ENCODE data around the gene PHF20.
"Not testable (repeated sequence)": the region's sequence is repeated elsewhere in the genome, so short reads cannot be mapped to it uniquely, and the experiment has no call there.

Gene PHF20

GRCh38 chr20:35888657-35889056 lies 116.8 kb downstream of the PHF20 start:
- DNase-seq, result no peak

GRCh38 chr20:35891375-35891774 lies 119.6 kb downstream of the PHF20 start:
- DNase-seq, result no peak

DNA sequence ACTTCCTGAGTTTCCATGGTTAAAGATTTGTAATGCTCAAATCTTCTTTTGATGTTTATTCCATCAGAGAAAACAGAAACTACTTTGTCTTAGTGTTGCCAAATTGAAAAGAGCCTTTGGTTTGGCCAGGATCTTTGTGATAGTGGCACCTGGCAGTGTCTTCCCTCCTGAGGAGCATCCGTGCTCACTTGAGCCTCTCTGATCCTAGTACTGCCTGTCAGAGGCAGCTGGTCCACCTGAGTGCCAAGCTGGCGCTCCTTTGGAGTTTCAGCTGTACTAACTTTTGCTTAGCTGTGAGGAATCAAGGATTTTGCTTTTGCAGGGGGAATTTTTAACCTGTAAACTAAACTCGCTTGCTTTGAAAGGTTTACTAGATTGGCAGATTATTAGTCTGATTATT lies 121.1 kb downstream of the PHF20 start:
- no peak for DNase-seq

GRCh38 chr20:35893942-35894341 lies 122.1 kb downstream of the PHF20 start:
- DNase-seq, result no peak

- DNase-seq, result not testable (repeated sequence)
Observed at GRCh38 chr20:35895516-35895915, 123.7 kb downstream of the PHF20 start.

DNA sequence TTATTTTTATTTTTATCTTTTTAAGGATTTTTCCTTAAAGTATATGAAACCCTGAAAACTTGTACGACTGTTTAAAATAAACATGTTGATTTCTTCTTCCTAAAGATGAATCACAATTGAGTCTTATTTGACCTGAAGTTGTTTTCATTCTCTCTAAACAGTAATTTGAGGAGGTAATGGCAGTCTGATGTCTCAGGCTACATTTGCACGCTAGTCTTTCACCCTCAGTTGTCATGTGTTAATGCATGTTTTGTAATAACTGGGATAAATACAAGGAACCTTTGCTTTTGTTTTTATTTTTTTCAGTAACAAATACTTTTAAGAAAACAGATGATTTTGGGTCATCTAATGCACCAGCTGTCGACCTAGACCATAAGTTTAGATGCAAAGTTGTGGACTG lies 127.2 kb downstream of the PHF20 start:
- DNase-seq, result no peak

- not testable (repeated sequence) for DNase-seq
Observed at GRCh38 chr20:35901230-35901629, 129.4 kb downstream of the PHF20 start.

DNA sequence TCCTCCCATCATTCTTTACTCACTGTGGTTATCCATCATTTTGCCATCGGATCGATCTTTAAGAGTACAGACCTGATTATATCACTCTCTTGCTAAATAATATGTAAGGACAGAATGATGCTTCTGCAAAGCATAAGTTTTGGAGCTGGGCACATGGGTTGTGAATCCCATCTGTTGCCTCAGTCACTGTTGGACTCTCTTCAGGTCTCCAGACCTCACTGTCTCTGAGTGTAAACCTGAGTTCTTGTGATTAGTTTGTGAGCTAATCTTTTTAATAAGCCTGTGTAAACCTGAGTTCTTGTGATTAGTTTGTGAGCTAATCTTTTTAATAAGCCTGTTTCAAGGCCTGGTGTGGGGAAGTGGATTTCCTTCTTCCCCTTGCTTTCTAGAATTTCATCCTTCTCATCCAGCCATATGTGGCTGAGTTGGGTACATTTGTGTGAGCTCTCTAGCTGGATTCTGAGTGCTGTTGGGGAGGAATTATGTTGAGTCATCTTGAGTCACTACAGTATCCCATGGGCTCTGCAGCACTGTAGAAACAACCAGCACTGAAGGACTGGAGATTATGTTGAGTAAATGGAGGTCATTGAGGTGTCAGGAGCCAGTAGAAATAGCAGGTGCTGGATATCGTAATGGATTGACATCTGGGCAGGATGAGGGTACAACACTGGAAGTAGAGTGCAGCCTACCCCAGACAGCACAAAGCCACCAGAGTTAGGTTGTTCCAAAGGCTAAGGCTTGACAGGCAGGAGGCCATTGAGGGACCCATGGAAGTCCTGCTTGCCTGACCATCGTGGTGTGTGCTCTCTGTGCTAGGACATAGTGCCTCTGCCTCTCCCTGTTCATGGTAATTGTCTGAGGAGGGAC lies 130.1 kb downstream of the PHF20 start:
- no peak for DNase-seq

DNA sequence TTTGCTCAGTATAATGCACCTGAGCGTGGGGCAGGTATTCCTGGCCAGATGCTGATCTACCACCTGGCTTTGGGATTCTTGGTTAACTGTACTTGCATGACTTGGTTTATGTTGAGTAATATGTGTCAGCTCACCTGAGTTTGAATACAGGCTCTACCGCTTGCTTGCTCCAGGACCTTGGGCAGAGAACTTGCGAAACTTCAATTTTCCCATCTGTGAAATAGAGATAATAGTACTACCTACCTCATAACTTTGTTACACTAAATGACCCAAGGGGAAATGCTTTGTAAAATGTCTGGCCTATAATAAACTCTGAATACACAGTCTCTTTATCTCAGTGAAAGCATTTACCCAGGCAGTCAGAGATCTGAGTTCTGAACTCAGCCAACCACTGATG lies 130.7 kb downstream of the PHF20 start:
- DNase-seq, result no peak

GRCh38 chr20:35903843-35904242 lies 132.0 kb downstream of the PHF20 start:
- DNase-seq, result no peak

DNA sequence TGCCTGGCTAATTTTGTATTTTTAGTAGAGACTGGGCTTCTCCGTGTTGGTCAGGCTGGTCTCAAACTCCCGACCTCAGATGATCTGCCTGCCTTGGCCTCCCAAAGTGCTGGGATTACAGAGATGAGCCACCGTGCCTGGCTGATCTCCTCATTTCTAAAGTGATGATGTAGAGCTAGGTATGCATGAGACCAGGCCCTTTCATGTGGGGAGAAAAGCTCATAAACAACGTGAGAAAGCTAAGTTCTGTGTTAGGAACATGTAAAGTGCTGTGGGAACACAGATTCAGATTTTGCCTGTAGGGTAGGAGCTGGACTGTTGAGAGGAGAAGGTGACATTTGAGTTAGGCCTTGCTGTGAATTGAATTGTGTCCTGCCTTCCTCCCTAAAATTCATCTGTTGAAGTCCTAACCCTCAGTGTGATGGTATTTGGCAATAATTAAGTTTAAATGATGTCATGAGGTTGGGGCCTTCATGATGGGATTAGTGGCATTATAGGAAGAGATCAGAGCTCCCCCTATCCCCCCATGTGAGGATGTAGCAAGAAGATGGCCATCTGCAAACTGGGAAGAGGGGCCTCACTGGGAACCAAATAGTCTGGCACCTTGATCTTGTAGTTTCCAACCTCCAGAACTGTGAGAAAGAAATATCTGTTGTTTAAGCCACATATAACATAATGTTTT lies 133.3 kb downstream of the PHF20 start:
- DNase-seq, result no peak

GRCh38 chr20:35907017-35907701 lies 135.3 kb downstream of the PHF20 start:
- no peak for DNase-seq

- DNase-seq, result no peak
Observed at GRCh38 chr20:35908007-35908406, 136.2 kb downstream of the PHF20 start.

GRCh38 chr20:35909176-35909575 lies 137.4 kb downstream of the PHF20 start:
- no peak for DNase-seq

DNA sequence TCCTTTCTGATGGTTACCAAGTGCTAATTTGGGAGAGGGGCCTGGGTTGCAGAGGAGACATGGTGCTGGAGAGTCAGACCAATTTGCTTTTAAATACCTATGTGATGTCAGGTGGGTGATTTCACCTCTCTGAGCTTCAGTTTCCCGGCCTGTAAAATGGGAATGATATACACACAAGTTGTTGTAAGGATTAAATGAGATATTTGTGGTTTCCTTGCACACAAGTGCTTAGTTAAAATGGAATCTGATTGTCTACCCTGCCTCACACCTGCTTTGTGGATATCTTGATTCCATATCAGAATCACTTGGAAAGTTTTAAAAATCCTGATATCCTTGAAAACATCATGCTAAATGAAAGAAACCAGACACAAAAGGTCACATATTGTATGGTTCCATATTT lies 138.0 kb downstream of the PHF20 start:
- no peak for DNase-seq

- DNase-seq, result no peak
Observed at GRCh38 chr20:35910254-35910653, 138.4 kb downstream of the PHF20 start.

DNA sequence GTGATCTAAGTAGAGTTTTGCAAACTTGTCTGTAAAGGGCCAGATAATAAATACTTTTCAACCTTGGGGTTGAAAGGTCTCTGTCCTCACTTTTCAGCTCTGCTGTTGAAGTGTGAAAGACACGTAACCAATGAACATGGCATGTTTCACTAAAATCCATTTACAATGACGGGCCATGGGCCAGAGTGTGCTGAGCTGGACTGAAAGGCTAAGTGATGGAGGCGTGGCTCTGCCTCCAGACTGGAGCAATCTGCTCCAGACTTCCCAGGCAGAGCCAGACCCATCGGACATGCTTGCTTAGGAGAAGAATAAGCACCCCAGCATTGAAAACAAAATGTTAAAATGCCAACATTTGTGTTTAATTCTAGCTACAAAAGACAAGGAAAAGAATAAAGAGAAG lies 141.1 kb downstream of the PHF20 start:
- DNase-seq, result no peak

DNA sequence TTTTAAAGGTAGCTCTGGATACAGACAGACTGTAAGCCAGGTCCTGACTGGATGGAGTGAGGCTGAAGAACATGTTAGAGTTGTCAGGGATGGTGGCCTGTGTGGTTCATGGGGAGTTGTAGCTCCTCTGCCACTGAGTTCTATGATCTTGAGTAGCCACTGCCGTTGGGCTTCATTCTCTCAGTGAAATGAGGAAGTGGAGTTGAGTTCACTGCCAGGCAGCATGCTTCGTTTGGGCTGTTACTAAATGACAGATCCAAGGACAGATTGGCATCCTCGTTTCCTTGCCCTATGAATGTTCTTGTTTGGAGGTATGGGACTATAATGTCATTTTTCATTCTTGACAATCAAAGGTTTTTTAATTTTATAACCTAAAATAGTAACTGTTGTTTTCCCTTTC lies 145.3 kb downstream of the PHF20 start:
- no peak for DNase-seq

- no peak for DNase-seq
Observed at GRCh38 chr20:35918021-35918420, 146.2 kb downstream of the PHF20 start.

GRCh38 chr20:35920523-35920922 lies 148.7 kb downstream of the PHF20 start:
- DNase-seq, result no peak

DNA sequence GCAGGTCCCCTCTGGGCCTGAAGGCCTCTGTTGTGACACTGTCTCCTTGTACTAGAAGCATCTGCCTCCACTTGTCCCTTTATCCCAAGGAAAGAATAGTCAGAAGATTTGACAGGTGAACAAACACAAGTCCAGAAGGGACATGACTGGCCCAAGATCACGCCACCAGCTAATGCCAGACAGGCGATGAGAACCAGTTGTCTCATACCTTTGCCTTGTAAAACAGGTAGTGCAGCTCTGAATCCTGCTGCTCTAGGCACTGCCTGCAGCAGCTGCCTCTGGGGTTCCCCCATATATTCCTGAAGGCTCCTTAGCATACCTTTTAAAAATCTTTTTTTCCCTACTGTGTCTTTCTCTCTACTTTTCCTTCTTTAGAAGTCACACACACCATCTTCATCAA lies 157.5 kb downstream of the PHF20 start:
- no peak for DNase-seq

- no peak for DNase-seq
Observed at GRCh38 chr20:35934050-35934449, 162.2 kb downstream of the PHF20 start.

DNA sequence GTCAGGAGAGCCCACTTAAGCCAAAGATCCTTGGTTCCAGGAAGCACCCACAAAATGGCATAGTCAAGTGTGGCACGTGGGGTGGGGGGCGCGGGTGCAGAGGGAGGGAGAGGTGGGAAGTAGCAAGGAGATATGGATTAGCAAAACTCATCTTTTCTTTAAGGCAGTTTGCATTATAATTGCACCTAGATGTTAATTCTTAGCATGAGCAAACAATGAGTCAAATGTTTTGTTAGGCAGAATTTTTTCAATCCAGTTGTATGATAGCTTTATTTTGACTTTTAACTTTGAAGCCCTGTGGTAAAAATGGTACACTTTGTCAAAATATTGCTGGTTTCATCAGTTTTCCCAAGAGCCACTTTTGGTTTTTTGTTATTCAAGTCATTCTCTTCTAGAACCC lies 167.4 kb downstream of the PHF20 start:
- no peak for DNase-seq

DNA sequence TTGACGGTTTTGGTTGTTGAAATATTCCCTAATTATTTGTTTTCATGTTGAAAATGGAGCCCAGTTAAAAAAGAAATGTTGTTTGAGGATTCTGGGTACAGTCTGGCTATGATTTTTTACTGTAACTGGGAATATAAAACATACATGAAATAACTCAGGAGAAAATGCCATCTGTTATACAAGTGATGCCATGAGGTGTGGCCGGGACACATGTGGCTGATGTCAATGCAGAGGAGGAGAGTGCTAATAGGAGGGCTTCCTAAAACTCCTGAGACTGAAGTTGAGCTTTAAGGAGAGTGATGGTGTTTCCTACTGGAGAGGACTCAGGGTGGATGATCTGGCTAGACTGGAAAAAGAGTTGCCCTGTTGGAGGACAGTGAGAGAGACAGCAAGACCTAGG lies 169.8 kb downstream of the PHF20 start:
- DNase-seq, result no peak
